GM18499 (cell line): ENCODE measurements around the gene B3GALT2.

Experiments
- ATAC-seq: cut with Tn5 transposase; IDR thresholded peaks from one replicate; pipeline ENCODE4 v1.9.1; 2021; ENCODE audit warnings: moderate number of reproducible peaks; ENCODE audit not compliant: insufficient read depth, unreplicated experiment

B3GALT2 gene

GRCh38 chr1:193183019-193183627 lies 3.3 kb downstream of the B3GALT2 start:
- ATAC-seq, result peak; percentile 60

GRCh38 chr1:193181985-193182384 lies 4.4 kb downstream of the B3GALT2 start:
- no peak for ATAC-seq

- ATAC-seq, result no peak
Observed at GRCh38 chr1:193181536-193181935, 4.9 kb downstream of the B3GALT2 start.

GRCh38 chr1:193179094-193179493 lies 7.3 kb downstream of the B3GALT2 start:
- no peak for ATAC-seq

- ATAC-seq, result no peak
Observed at GRCh38 chr1:193176788-193177187, 9.6 kb downstream of the B3GALT2 start.

- no peak for ATAC-seq
Observed at GRCh38 chr1:193176113-193176512, 10.3 kb downstream of the B3GALT2 start.

GRCh38 chr1:193157360-193157759 lies 29.1 kb downstream of the B3GALT2 start:
- ATAC-seq, result no peak

- ATAC-seq, result no peak
Observed at GRCh38 chr1:193156822-193157142, 29.6 kb downstream of the B3GALT2 start.

GRCh38 chr1:193156117-193156821 lies 30.1 kb downstream of the B3GALT2 start:
- ATAC-seq, result no peak

- no peak for ATAC-seq
Observed at GRCh38 chr1:193144999-193145398, 41.4 kb downstream of the B3GALT2 start.

GRCh38 chr1:193144361-193144938 lies 42.0 kb downstream of the B3GALT2 start:
- no peak for ATAC-seq

GRCh38 chr1:193143285-193143684 lies 43.1 kb downstream of the B3GALT2 start:
- ATAC-seq, result no peak

- no peak for ATAC-seq
Observed at GRCh38 chr1:193142409-193142808, 44.0 kb downstream of the B3GALT2 start.

GRCh38 chr1:193141804-193142203 lies 44.6 kb downstream of the B3GALT2 start:
- ATAC-seq, result no peak

GRCh38 chr1:193140254-193140653 lies 46.2 kb downstream of the B3GALT2 start:
- ATAC-seq, result no peak

GRCh38 chr1:193131266-193131860 lies 55.0 kb downstream of the B3GALT2 start:
- no peak for ATAC-seq
